Measurements from ENCODE around the gene BGN.
A peak's percentile ranks its signal among the peaks of the same experiment; 100 is the strongest.

Gene BGN

DNA sequence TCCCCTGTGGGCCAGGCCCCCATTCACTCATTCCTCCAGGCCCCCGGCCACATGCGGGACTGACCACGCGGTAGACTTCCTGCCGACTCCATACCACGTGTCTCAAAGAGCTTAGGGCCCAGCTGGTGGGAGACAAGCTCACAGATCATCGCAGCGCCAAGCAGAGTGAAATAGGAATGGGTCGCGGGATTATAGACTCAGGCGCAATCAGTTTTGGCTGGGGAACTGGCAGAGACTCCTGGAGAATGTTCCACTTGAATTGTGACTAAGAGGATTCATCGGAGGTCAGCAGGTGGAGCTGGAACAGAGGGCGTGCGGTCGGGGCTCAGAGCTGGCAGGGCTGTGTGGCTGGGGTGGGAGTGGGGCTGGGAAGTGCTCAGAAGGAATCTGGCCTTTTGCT is 38.3 kb downstream of the BGN start:
- DNase-seq, result no peak

- no peak for DNase-seq
These were observed 42.3 kb downstream of the BGN start for GRCh38 chrX:153537080-153537479.

DNA sequence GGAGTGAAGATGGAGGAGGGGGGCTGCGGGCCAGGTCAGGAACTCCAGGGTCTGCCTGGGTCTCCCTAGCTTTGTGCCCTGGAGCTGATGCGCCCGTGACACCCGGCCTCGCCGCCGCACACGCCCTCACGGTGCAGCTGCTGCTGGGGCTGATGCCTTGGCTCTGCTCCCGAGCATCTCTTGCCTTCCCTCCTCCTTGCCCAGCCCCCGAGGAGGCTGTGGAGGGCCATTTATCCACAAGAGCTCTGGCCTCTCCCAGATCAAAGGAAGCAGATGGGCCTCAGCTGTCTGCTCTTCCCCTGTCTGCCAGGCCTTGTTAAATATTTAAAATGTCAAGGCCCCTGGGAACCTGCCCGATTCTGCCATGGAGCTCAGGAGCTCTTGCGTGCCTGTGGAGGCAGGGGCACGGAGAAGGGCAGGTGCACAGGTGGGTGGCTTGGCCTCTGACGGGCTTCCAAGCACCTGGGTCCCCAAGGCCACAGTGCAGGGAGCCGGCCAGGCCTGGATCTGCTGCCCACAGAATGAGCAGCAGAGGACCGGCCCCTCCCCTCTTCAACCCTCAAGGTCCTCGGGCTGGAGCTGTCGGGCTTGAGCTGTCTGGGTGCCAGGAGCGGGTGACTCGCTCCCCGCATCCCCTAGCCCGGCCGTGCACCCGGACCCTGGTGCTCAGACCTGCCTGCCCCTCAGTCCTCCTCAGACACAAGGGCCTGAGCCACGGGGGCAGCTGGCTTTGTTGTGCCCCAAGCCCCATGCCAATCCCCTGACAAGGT is 42.9 kb downstream of the BGN start:
- peak; percentile 34 for DNase-seq

DNA sequence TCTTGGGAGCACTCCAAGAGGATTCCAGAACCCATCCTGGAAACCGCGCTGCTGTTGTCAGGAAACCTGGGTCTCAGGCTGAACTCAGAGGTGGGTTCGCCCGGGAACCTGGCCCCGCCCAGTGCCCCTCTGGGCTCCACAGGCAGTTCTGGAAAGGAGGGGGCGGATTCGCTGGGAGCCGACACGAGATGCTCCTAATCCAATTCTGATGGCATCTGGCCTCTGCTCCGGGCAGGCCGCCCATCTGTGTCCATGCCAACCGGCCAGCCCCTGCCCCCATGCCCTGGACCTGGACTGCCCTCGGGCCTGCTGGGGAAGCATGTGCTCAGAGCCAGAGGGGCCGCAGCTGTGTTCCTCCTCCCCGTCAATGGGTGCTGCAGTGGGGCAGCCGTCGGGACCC is 43.6 kb downstream of the BGN start:
- DNase-seq, result no peak

DNA sequence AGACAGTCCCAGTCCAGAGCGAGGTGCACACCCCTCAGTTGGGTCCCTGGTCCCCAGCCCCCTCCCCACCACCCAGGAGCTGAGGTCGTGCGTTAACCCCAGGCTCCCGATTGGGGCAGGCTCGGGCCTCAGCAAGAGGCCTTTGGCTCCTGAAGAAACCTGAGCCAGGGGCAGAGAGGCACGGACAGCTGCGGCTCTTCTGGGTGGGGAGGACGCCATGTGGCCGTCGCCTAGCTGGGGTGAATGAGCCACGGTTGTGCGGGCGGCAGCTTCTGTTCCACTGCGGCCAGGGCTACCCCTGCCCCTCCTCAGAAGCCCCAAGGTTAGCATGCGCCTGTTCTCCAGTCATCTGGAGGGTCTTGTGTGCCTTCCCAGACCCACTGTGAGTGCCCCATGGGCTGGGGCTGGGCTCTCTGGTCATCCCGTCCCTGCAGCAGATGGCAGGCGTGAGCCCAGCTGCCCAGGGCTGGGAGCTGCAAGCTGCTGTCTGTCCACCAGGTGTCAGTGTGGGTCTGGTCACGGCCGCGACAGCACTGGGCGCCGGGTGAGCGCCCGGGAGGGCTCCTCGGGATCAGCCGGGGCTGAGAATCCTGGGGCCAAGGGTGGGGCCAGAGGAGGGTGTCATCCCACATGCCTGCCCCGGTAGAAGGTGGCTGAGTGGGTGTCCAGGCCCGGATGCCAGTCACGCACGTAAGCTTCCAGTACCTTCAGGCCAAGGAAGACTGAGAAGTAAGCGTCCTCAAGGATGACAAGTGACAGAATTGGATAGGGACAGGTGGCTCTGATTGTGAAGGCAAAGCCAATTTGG is 44.6 kb downstream of the BGN start:
- peak; percentile 76 for DNase-seq

DNA sequence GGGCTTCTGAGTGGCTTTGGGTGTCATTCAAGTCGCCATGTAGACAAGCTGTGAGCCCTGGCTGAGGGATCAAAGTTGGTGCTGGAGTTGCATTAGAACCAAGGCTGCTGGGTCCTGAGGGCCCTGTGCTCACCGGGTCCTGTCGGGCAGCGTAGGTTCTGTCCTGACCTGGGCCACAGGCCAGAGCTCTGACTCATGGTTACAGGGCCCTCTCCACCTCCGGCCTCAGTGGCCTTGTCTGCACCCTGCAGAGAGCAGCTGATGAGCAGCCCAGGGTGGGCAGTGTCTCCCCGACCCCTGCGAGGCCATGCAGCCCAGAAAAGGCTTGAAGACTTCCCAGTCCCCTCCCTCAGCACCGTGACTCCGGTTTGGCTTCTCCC is 45.2 kb downstream of the BGN start:
- DNase-seq, result no peak

GRCh38 chrX:153544727-153545126 is 49.9 kb downstream of the BGN start:
- DNase-seq, result no peak

DNA sequence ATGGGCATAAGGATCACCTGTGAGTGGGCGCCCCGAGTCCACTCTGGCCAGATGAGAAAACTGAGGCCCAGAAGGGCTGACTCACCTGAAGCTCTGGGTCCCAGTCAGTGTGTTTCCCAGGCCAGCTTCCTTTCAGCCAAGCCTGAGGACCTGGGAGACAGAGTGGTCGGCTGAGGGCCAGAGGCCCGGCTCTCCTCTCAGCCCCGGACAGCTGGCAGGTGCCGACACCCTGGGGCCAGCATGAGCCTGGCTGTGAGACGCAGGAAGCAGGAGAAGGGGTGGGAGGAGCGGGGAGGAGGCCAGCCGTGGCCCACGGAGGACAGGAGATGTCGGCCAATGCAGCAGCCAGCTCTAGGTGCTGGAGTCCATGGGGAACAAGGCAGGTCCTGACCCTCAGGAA is 51.6 kb downstream of the BGN start:
- no peak for DNase-seq

GRCh38 chrX:153547195-153547594 is 52.4 kb downstream of the BGN start:
- DNase-seq, result no peak

DNA sequence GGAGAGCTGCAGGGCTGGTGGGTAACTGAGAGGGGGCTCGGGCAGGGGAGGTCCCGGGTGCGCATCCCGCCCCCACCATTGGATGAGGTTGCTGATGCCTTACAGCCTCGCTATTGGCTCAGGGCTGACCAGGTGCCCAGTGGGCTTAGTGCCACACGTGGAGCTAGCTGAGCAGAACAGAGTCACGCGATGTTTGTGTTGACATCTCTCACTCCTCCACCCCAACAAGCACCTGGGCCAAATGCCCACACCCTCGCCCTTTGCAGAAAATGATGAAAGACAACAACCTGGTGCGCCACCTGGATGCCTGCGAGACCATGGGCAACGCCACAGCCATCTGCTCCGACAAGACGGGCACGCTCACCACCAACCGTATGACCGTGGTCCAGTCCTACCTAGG is 54.5 kb downstream of the BGN start:
- DNase-seq, result peak; percentile 26

GRCh38 chrX:153549807-153550206 is 55.0 kb downstream of the BGN start:
- peak; percentile 49 for DNase-seq

- DNase-seq, result no peak
These were observed 56.4 kb downstream of the BGN start for GRCh38 chrX:153551135-153551534.

DNA sequence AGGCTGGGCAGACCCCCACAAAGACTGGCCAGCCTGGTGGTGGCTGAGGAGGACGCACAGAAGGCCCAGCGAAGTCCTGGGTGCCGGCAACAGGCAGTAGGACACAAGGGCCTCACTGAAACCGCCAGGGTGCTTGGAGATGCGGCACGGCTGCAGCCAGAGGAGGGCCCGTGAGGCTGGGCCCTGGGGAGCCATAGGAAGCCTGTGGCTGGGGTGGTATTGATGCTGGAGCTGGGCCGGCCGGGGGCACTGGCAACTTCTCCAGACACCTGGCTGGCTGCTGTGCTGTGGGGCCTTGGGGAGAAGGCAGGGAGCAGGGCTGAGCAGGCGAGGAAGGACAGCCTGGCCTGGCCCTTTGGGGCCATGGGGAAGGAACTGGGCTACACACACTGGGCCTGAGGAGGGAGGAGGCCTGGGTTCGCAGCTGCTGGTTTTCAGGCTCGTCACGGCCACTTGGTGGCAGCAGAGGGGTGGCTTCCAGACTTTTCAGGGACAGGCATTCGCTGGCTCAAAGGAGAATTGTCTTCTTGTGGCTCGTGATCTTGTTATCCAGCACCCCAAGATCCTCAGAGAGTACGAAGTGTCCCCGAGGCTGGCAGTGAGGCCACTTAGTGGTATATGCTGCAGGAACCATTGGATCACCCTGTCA is 59.9 kb downstream of the BGN start:
- DNase-seq, result peak; percentile 67

GRCh38 chrX:153556767-153557166 is 62.0 kb downstream of the BGN start:
- DNase-seq, result peak; percentile 41

DNA sequence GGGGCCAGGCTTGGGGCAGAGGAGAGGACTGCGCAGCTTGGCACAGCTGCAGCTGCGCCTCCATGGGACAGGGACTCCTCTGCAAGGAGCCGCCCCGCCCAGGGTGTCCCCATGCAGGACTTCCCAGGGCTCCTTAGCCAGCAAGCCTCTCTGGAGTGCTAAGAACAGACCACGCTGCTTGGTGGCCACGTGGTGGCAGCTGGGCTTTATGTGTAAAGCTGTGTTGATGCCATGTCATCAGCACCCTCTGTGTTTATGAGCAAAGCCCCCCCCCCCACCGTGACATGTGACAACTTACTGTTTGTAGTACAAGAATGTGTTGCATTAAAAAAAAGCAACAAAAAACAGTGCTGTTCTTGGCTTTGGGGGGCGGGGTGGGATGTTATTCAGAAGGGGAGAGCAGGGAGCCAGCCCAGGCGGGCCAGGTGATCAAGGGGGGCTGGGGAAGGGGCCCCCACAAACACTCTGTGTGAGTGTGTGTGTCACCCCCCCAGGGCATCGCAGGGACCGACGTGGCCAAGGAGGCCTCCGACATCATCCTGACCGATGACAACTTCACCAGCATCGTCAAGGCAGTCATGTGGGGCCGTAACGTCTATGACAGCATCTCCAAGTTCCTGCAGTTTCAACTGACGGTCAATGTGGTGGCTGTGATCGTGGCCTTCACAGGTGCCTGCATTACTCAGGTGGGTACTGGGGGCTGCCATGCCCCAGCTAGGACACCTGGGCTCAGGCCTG is 63.0 kb downstream of the BGN start:
- peak; percentile 16 for DNase-seq
